ENCODE data around the gene FAR1.

The FAR1 gene

GRCh38 chr11:13692172-13692571, 23.7 kb downstream of the FAR1 start:
- TF ChIP-seq, protein P1, sequence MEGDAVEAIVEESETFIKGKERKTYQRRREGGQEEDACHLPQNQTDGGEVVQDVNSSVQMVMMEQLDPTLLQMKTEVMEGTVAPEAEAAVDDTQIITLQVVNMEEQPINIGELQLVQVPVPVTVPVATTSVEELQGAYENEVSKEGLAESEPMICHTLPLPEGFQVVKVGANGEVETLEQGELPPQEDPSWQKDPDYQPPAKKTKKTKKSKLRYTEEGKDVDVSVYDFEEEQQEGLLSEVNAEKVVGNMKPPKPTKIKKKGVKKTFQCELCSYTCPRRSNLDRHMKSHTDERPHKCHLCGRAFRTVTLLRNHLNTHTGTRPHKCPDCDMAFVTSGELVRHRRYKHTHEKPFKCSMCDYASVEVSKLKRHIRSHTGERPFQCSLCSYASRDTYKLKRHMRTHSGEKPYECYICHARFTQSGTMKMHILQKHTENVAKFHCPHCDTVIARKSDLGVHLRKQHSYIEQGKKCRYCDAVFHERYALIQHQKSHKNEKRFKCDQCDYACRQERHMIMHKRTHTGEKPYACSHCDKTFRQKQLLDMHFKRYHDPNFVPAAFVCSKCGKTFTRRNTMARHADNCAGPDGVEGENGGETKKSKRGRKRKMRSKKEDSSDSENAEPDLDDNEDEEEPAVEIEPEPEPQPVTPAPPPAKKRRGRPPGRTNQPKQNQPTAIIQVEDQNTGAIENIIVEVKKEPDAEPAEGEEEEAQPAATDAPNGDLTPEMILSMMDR (IDR thresholded peaks at IDR 0.05; ENCODE audit: low read depth, low read length) = no peak
- H3K4me3 ChIP-seq (replicated peaks in 1 of 2; ENCODE audit: low read depth in 2 of 2, low read length in 2 of 2) = no peak overlapping the region
- no peak for DNase-seq (ENCODE audit: low read depth in 2 of 2)

DNA sequence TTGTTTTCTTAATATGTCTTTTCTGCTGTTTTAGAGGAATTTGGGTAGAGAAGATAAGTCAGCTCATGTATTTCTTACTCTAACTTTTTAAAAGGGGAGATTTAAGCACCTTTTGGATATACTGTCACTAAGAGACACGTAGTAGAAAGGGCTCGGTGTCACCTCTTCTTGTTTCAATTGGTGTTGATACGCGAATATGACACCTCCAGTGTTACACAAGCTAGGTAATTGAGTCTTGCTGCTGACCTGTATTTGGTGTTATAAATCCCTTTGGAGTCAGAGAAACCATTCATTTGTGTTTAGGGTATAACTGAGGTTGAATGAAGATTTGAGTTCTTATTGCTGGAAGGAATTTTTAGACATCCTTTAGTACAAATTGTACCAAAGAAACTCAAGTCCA, 25.6 kb downstream of the FAR1 start:
- DNase-seq (ENCODE audit: low read depth in 2 of 2) = no peak
- TF ChIP-seq, protein P1 (IDR thresholded peaks at IDR 0.05; ENCODE audit: low read depth, low read length) = no peak
- no peak overlapping the region for H3K4me3 ChIP-seq (replicated peaks in 1 of 2; ENCODE audit: low read depth in 2 of 2, low read length in 2 of 2)

DNA sequence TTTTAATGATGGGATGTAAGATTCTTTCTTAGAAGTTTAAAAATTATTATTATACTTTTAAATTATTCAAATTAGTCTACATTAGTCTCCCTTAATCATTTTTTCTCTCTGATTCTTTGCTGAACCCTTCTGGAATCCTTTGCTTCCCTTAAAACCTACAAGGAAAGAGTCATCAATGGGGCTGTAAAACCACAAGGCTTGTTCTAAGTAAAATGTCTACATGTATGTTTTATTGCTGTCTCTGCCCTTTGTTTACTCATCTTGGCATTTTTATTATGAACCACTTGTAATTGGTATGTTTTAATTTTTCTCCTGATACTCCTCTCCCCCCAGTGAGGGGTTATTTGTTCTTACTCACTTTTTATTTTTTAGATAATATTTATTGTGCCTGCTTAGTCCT, 27.4 kb downstream of the FAR1 start:
- no peak for DNase-seq (ENCODE audit: low read depth in 2 of 2)
- TF ChIP-seq, protein P1 (IDR thresholded peaks at IDR 0.05; ENCODE audit: low read depth, low read length) = no peak
- no peak overlapping the region for H3K4me3 ChIP-seq (replicated peaks in 1 of 2; ENCODE audit: low read depth in 2 of 2, low read length in 2 of 2)

- H3K4me3 ChIP-seq (replicated peaks in 1 of 2; ENCODE audit: low read depth in 2 of 2, low read length in 2 of 2) = no peak overlapping the region
- TF ChIP-seq, protein P1 (IDR thresholded peaks at IDR 0.05; ENCODE audit: low read depth, low read length) = no peak
- no peak for DNase-seq (ENCODE audit: low read depth in 2 of 2)
These were observed 29.2 kb downstream of the FAR1 start for GRCh38 chr11:13697710-13698109.

GRCh38 chr11:13698132-13698531, 29.7 kb downstream of the FAR1 start:
- DNase-seq (ENCODE audit: low read depth in 2 of 2) = no peak
- TF ChIP-seq, protein P1 (IDR thresholded peaks at IDR 0.05; ENCODE audit: low read depth, low read length) = no peak
- no peak overlapping the region for H3K4me3 ChIP-seq (replicated peaks in 1 of 2; ENCODE audit: low read depth in 2 of 2, low read length in 2 of 2)

GRCh38 chr11:13699041-13699440, 30.6 kb downstream of the FAR1 start:
- no peak for DNase-seq (ENCODE audit: low read depth in 2 of 2)
- H3K4me3 ChIP-seq (replicated peaks in 1 of 2; ENCODE audit: low read depth in 2 of 2, low read length in 2 of 2) = no peak overlapping the region
- TF ChIP-seq, protein P1 (IDR thresholded peaks at IDR 0.05; ENCODE audit: low read depth, low read length) = no peak

DNA sequence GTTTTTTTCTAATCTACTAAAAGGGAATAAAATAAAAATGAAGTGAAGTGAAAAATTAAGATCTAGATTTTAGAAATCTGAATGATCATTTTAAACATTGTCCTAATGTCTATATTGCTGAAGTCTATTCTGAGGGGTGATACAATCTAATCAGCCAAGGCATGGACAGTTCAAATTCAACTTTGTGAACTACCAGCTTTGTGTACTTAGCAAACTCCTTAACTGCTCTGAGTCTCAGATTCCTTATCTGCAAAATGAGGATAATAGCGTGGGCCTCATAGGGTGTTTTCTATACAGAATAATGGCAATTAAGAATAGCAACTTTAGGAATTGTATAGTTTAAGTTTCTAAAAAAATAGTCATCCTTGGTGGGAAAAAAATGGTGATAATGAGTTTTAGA, 31.4 kb downstream of the FAR1 start:
- TF ChIP-seq, protein P1 (IDR thresholded peaks at IDR 0.05; ENCODE audit: low read depth, low read length) = no peak
- DNase-seq (ENCODE audit: low read depth in 2 of 2) = no peak

More for the DNA sequence above, 31.4 kb downstream of the FAR1 start:
- H3K4me3 ChIP-seq (replicated peaks in 1 of 2; ENCODE audit: low read depth in 2 of 2, low read length in 2 of 2) = no peak overlapping the region
